C4-2B (cell line): ENCODE data around the gene NPTXR.

Experiments used
- H3K27ac ChIP-seq: fragments of 450-650 bp; 2 replicates; pipeline ENCODE4 v1.5.1; 2017
- ZFX ChIP-seq: fragments of 450-650 bp; IDR thresholded peaks from 2 replicates; pipeline ENCODE4 v1.6.1; 2017
- TF ChIP-seq, protein P1 (sequence below): fragments of 450-650 bp; conservative IDR thresholded peaks from 2 replicates; pipeline ENCODE4 v1.5.1; 2017; ENCODE audit warnings: mild to moderate bottlenecking

The NPTXR gene

DNA sequence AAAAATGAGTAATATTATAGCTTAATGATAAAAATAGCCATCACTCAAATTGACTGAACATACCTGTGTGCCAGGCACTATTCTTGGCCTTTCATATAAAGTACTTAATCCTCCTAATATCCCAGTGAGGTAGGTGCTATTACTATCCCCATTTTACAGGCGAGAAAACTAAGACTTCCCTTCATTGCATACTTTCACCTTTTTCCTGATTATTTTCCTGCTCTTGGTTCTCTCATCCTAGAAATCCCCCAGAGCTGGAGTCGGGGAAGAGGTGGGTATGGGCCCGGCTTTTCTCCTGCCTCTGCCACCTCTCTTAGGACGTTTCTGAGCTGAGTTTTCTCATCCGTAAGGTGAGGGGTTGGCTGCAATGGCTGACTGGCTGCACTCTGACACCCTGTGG, 2.2 kb downstream of the NPTXR start:
- H3K27ac ChIP-seq = no peak overlapping the region
- TF ChIP-seq, protein P1, sequence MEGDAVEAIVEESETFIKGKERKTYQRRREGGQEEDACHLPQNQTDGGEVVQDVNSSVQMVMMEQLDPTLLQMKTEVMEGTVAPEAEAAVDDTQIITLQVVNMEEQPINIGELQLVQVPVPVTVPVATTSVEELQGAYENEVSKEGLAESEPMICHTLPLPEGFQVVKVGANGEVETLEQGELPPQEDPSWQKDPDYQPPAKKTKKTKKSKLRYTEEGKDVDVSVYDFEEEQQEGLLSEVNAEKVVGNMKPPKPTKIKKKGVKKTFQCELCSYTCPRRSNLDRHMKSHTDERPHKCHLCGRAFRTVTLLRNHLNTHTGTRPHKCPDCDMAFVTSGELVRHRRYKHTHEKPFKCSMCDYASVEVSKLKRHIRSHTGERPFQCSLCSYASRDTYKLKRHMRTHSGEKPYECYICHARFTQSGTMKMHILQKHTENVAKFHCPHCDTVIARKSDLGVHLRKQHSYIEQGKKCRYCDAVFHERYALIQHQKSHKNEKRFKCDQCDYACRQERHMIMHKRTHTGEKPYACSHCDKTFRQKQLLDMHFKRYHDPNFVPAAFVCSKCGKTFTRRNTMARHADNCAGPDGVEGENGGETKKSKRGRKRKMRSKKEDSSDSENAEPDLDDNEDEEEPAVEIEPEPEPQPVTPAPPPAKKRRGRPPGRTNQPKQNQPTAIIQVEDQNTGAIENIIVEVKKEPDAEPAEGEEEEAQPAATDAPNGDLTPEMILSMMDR = no peak
- TF ChIP-seq ZFX = no peak

DNA sequence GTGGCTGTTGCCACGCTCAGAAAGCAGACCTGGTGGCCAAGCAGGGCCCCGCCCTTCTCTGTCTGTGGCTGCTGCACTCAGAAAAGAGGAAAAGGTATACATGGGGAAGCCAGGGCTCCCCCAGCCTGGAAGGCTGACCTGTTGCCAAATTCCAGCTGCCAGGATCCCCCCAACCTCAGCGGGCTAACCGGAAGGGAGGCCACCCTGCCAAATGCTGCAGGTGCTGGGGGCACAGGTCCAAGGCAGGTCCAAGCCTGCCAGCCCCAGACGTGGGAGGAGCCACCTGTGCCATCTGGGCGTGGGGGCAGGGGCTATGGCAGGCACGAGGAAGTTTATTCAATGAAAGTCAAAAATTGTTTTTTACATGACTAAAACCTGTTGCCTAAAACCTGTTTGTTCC, 2.6 kb downstream of the NPTXR start:
- H3K27ac ChIP-seq = no peak overlapping the region
- TF ChIP-seq ZFX = no peak
- TF ChIP-seq, protein P1 = no peak

DNA sequence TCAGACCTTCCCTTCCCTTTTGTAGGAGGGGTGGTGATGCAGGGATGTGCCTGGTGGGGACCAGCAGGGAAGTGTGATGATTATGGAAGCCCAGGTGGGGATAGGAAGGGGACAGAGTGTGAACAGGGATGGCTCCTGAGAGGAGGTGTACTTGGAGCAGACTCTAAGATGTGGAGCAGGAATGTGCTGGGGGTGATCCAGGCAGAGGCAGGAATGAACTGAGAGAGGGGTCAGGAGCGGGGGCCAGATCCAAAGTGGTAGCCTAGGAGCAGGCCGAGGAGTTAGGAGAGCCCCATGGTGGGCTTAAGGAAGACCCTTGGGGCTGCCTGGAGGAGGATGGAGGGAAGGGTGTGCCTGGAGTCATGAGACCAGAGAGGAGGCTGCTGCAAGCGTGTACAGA, 3.7 kb downstream of the NPTXR start:
- TF ChIP-seq, protein P1 = no peak
- no peak for TF ChIP-seq ZFX
- H3K27ac ChIP-seq = no peak overlapping the region

DNA sequence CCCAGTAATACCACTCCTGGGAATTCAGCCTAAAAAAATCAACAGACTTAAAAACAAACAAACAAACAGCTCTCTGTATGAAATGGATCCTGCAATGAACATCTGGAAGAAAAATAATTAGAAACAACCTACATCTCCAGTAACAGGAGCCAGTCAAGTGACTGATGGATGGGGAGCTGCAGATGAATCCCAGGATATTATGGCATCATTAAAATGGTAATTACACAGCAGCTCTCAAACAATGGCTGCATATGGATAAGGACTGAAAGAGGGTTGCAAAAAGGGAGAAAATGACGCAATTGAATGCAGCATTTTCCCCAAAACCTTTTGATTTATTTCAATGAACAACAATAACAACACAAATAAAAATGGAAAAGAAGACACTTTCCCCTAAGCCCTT, 4.1 kb downstream of the NPTXR start:
- no peak overlapping the region for H3K27ac ChIP-seq
- TF ChIP-seq ZFX = no peak
- TF ChIP-seq, protein P1 = no peak

DNA sequence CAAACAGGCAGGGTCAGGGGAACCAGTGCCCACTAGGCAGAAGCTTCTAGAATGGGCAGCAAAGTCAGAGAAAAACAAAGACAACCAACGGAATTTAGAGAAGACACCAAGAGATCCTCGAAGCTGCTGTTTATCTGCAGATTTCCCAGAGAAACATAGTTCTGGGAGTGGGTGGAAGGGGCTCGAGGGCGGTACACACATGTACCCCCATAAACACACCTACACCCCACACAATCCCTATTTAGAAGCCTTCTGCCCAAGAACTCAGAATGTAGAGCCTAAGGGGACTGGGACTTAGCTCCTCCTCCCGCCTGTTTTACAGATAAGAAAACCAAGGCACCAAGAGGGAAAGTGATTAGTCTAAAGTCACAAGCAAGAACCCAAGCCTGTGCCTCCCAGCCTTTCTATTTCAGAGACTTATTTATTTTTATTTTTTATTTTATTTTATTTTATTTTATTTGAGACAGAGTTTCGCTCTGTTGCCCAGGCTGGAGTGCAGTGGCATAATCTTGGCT, 6.4 kb downstream of the NPTXR start:
- TF ChIP-seq, protein P1 = no peak
- TF ChIP-seq ZFX = no peak
- H3K27ac ChIP-seq = no peak overlapping the region

DNA sequence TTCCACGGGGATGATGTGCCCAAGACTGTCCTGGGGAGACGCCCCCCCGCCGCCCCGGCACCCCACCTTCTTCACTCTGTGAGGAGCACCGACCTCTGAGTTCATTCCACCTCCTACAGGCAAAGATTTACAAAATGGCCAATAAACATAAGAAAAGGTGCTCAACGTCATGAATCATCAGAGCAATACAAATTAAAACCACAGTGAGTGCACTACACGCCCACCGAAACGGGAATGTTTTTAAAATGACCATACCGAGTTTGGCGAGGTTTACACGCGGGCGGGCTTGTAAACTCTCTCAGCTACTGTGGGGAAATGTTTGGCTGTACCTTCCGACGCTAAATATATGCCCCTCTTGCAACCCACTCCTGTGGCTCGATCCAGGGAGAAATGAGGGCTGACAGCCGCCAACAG, 7.9 kb downstream of the NPTXR start:
- TF ChIP-seq ZFX = no peak
- TF ChIP-seq, protein P1 = no peak
- no peak overlapping the region for H3K27ac ChIP-seq

DNA sequence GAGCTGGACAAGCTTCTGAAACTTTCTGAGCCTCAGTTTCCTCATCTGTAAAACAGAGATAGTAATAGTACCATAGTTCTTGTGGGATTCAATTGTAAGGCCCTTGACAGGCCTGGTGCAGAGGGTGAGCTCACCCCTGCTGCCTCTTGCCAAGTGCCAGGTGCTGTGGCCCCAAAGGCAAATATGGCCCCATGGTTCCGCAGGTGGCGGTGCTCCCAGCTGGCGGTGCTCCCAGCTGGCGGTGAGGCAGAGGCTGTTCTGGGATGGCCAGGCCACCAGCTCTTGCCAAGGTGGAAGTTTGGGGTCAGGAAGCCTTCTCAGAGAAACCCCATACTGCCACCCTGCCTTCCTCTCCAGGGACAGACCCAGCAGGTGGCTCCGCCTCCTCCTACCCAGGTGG, 8.8 kb downstream of the NPTXR start:
- H3K27ac ChIP-seq = no peak overlapping the region
- TF ChIP-seq ZFX = no peak
- TF ChIP-seq, protein P1 = no peak
